OCI-LY7 (cell line): Measurements from ENCODE around the gene C20orf204.

Experiments
- EZH2phosphoT487 ChIP-seq: fragments of 200-600 bp; sonication (generic); IDR thresholded peaks from 2 replicates; pipeline ENCODE4 v1.6.1; 2018; ENCODE audit warnings: low read depth, borderline replicate concordance, mild to moderate bottlenecking, mixed run types, antibody characterized with exemption, low read length, moderate library complexity, mixed read lengths
- TF ChIP-seq, protein P1 (sequence below): fragments of 200-600 bp; sonication (generic); conservative IDR thresholded peaks from 2 replicates; pipeline ENCODE4 v1.5.1; 2014; ENCODE audit warnings: mild to moderate bottlenecking, antibody characterized with exemption, low read length, moderate library complexity, mixed read lengths

DNA sequence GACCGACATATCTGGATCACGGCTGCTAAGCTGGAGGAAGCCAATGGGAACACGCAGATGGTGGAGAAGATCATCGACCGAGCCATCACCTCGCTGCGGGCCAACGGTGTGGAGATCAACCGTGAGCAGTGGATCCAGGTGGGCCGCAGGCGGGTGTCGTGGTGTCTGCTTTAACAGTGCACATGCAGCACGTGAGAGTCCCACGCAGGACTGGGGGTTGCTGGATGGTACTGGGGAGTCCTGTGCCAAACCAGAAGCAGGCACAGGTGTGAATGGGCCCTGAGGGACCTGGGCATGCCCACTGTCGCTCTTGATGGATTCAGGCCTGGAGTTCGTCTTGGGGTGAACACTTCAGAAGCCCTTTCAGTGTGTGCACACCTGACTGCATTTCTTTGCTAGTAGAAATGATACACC, 24.6 kb upstream of the C20orf204 start:
- TF ChIP-seq, protein P1, sequence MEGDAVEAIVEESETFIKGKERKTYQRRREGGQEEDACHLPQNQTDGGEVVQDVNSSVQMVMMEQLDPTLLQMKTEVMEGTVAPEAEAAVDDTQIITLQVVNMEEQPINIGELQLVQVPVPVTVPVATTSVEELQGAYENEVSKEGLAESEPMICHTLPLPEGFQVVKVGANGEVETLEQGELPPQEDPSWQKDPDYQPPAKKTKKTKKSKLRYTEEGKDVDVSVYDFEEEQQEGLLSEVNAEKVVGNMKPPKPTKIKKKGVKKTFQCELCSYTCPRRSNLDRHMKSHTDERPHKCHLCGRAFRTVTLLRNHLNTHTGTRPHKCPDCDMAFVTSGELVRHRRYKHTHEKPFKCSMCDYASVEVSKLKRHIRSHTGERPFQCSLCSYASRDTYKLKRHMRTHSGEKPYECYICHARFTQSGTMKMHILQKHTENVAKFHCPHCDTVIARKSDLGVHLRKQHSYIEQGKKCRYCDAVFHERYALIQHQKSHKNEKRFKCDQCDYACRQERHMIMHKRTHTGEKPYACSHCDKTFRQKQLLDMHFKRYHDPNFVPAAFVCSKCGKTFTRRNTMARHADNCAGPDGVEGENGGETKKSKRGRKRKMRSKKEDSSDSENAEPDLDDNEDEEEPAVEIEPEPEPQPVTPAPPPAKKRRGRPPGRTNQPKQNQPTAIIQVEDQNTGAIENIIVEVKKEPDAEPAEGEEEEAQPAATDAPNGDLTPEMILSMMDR = no peak
- TF ChIP-seq EZH2phosphoT487 = no peak
